Stimulated activated CD4-positive, alpha-beta T cell treated with anti-CD3 and anti-CD28 coated beads, Interleukin-2, amount 100 ng/mL, for 24 hours (primary cell): ENCODE results near the gene ADGRB2.
A peak's percentile ranks its signal among the peaks of the same experiment; 100 is the strongest.

Source experiments
- DNase-seq, 2 donors: peaks; one replicate each; pipeline ENCODE4 v3.0.0-alpha.2; 2020

Gene ADGRB2

GRCh38 chr1:31745946-31746670 is 18.0 kb downstream of the ADGRB2 start:
- DNase-seq: no peak

DNA sequence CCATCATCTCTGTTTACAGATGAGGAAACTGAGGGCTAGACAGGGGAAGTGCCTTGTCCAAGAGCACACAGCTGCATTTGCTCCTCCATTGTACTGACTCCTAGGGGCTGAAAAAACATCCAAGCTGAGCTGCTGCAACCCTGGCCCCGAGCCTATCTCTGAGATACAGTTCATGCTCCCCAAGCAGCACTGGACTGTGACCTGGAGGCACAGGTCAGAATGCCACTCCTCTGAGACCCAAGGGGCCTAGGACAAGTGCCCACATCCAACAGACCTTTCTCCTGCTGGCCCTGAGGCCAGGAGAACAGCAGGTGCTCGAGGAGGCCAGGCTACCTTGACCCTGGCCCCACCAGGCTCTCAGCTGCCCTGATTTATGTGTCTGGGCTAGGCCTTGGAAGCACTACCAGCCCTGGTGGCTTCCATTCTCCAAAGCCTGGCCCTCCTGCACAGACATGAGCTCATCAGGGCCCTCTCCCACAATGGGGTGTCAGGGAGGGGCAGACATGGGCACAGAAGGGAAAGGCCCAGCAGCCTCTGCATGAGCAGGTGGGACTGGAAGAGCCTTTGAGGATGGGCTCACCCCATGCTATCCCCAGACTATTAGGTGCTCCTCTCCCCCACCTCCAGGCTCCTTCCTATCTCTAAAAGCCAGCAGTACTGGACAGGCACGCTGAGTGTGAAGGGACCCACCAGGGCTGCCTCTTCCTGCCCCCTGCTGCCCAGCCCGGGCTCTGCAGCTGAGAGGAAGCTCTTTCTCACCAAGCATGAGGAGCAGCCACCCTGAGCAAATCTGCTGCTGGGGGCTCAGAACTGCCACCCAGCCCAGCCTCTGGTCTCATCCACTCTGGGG is 18.8 kb downstream of the ADGRB2 start:
- DNase-seq: peak; percentile 53 to 69

GRCh38 chr1:31744165-31744888 is 19.8 kb downstream of the ADGRB2 start:
- no peak for DNase-seq

DNA sequence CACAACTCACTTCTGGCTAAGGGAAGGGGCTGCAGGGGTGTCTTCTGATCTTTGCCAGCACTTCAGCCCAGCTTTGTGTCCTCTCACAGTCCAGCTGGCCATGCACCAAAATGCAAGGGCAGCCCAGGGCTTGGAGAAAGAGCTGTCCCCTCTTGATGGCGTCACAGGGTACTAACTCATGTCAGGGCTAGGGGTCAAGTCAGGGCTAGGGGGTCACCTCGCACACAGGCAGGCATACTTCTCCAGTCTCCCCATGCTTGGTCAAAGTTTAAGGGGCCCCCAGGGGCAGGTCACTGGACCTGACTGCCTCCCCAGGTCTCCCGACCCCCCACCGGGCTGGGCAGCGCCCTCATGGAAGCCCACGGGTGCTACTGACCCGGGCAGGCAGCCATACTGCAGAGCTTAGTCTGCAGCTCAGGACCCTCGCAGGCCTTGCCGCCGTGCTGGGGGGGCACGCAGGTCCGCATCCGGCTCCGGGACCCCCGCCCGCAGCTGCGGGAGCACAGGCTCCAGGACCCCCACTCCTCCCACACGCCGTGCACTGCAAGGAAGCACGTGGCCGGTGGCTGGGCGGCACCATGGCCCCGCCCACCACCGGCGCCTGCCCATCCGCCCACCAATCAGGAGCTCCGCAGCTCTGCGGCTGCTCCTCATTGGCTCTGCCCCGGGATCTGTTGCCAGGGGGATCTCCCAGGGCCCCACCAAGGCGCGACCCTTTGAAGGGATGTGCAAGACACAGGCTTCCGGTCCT is 21.5 kb downstream of the ADGRB2 start:
- no peak for DNase-seq

DNA sequence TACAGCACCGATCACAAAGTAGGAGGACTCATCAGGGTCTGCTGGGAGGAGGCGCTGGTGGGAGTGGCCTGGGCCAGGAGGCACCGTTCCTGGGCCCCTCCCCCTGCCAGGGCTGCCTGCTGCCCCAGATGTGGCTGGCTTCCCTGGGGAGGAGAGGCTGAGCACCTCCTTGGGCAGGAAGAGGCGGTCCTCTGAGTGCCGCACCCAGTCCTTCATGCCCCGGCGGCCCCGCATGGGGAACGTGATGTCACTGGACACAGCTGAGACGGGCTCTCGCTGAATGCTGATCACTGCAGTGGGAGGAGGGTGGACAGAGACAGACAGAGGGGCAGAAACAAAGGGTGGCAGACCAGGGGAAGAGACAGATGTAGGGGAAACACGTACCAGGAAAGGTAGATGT is 24.8 kb downstream of the ADGRB2 start:
- peak; percentile 44 to 65 for DNase-seq

DNA sequence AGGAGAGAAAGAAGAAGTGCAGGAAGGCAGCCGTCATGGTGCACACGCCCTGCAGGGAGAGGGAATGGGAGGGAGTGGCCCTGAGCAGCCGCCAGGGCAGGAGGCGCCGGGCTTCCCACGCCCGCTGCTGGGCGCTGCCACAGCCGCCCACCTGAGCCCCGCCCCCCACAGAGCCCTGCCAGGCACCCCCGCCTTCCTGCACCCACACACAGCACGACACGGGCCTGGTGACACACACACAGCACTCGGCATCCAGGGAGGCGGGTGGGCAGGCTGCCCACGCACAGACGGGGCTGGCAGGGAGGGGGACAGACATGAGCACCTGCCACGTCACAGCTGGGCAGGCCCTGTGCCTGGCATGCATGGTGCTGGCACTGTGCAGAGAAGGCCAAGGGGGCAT is 27.5 kb downstream of the ADGRB2 start:
- DNase-seq: peak in 1 of 2 donors; percentile 10

GRCh38 chr1:31735571-31735970 is 28.6 kb downstream of the ADGRB2 start:
- DNase-seq: no peak

GRCh38 chr1:31734582-31735107 is 29.5 kb downstream of the ADGRB2 start:
- DNase-seq: no peak

- DNase-seq: no peak
These were observed 30.5 kb downstream of the ADGRB2 start for GRCh38 chr1:31733389-31734219.

GRCh38 chr1:31732751-31733289 is 31.3 kb downstream of the ADGRB2 start:
- no peak for DNase-seq

- DNase-seq: no peak
These were observed 31.8 kb downstream of the ADGRB2 start for GRCh38 chr1:31732343-31732742.

GRCh38 chr1:31731049-31731565 is 33.0 kb downstream of the ADGRB2 start:
- no peak for DNase-seq

GRCh38 chr1:31730336-31731048 is 33.6 kb downstream of the ADGRB2 start:
- no peak for DNase-seq

DNA sequence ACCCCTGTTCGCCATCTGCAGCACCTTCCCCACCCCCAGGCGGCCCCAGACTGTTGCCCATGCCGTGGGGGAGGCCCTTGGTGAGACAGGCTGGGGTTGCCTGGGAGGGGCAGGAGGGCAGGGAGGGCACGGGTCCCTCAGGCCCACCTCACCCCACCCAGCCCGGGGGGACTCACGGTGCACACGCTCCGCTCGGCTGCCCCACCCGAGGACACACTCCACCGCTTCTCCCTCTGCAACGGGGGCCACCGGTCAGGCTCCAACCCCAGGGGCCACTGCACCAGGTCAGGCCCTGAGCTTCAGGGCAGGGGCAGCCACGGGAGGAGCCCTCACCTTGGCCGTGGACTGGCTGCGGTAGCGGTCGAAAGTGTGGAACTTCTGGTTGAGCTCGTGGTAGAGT is 36.3 kb downstream of the ADGRB2 start:
- DNase-seq: no peak

- no peak for DNase-seq
These were observed 36.9 kb downstream of the ADGRB2 start for GRCh38 chr1:31727195-31727594.

- no peak for DNase-seq
These were observed 37.4 kb downstream of the ADGRB2 start for GRCh38 chr1:31726715-31727114.

DNA sequence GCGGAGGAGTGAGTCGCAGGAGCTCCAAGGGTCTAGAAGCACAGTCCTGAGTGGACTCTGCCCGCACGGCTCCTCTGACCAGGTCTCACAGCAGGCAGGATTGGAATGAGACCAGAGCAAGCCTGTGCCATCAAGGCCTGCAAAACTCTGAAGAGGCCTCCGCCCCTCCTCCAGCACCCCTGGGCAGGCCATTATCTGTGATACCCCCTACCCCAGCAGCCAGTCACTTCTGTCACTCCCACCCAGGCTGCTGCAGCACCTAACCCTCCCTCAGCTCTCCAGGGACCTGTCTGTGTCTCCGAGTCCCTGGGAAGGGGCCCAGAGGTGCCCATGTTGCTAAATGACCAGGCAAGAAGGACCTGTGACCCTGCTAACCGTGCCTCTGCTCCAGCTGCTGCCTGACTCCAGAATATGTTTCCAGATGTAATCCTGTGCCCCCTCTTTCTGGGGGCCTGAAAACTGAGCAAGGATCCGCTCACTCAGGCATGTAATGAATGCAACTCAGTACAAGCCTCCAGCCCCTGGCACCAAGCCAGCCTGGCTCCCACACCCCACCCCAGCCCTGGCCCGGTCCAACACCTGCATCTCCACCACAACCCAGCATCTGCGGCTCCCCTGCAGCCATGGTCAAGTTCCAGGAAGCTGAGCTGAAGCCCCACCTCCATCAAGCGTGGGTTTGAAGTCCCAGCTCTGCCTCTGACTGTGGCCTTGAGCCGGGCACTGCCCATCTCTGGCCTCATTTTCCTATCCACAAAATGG is 38.2 kb downstream of the ADGRB2 start:
- no peak for DNase-seq

DNA sequence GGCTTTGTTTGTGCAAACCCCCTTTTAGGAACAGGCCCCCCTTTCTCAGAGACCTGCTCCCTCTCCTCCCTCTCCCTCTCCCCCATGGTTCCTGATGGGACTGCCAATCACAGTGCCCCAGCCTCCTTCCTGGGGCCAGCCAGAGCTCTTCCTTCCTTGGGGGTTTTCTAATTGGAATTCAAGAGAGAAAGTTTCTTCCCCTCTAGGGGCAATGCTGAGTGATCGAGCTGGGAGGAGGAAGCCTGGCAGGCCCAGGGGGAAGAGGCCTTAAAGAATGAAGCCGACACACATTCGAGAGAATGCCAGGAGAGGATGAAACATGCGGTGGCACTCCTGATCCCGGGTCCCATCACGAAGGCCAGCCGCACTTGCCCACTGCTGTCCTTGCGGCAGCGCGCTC is 39.0 kb downstream of the ADGRB2 start:
- DNase-seq: no peak

DNA sequence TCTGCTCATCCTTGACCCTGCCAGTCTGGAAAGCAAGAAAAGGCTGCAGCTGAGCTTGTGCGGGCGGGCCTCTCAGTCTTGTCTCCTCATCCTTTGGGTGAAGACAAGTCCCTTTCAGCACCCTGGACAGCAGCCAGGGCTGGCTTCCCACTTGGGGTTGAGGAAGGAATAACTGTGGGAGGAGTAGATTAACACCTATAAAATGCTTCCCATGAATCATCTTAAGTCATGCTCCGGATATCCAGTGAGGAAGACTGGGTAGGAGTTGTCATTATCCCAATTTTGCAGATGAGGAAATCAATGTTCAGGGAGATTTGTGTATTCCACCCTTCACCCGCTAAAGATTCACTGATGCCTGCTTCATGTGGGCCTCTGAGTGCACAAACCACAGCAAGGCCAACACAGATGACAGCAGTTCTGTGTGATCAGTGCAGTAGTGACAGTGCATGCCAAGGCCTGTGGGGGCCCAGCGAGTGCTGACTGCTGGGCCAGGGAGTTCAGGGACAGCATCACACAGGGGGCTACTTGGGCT is 40.2 kb downstream of the ADGRB2 start:
- DNase-seq: peak; percentile 58 to 61
